RCC 7860 (cell line): ENCODE measurements around the gene MBD1.
A peak's percentile ranks its signal among the peaks of the same experiment; 100 is the strongest.
"Not testable (repeated sequence)": the region's sequence is repeated elsewhere in the genome, so short reads cannot be mapped to it uniquely, and the experiment has no call there.

Experiments used
- DNase-seq: peaks from one replicate; pipeline ENCODE4 v3.0.0-alpha.2; 2015; ENCODE audit warnings: low spot score
- FAIRE-seq: peaks from 2 replicates; lab custom pipeline; 2012; peaks lifted over from hg19 to GRCh38; lab: Jason Lieb, UNC

MBD1 gene

GRCh38 chr18:50297621-50298442, 16.5 kb upstream of the MBD1 start:
- FAIRE-seq (no peak), DNase-seq (no peak)

GRCh38 chr18:50293039-50293438, 11.7 kb upstream of the MBD1 start:
- DNase-seq, result no peak
- no peak for FAIRE-seq

GRCh38 chr18:50289108-50289443, 7.8 kb upstream of the MBD1 start:
- no peak for FAIRE-seq
- DNase-seq, result no peak

GRCh38 chr18:50288348-50289107, 7.2 kb upstream of the MBD1 start:
- DNase-seq, FAIRE-seq: not testable (repeated sequence)

GRCh38 chr18:50287441-50288347, 6.4 kb upstream of the MBD1 start, which contains the start of gene CXXC1:
CXXC1 (minus strand) TSS chr18:50287692; CDS start chr18:50287589, 103 bp downstream.
- DNase-seq (peak; percentile 93), FAIRE-seq (peak; percentile 69)

GRCh38 chr18:50287028-50287440, 5.7 kb upstream of the MBD1 start:
- FAIRE-seq (no peak), DNase-seq (no peak)

GRCh38 chr18:50286391-50287027, 5.2 kb upstream of the MBD1 start:
- peak; percentile 10 for DNase-seq
- FAIRE-seq, result no peak

- DNase-seq (no peak), FAIRE-seq (no peak)
Observed at GRCh38 chr18:50285631-50286321, 4.5 kb upstream of the MBD1 start.

GRCh38 chr18:50285071-50285470, 3.7 kb upstream of the MBD1 start:
- no peak for FAIRE-seq
- DNase-seq, result no peak

GRCh38 chr18:50284255-50284885, 3.0 kb upstream of the MBD1 start:
- peak; percentile 53 for DNase-seq
- no peak for FAIRE-seq

- FAIRE-seq (no peak), DNase-seq (no peak)
Observed at GRCh38 chr18:50283469-50284209, 2.3 kb upstream of the MBD1 start.

GRCh38 chr18:50282521-50283335, 1.4 kb upstream of the MBD1 start:
- FAIRE-seq, result no peak
- DNase-seq, result no peak

GRCh38 chr18:50281972-50282520, 723 bp upstream of the MBD1 start:
- DNase-seq, result no peak
- no peak for FAIRE-seq

- no peak for FAIRE-seq
- DNase-seq, result no peak
Observed at GRCh38 chr18:50280707-50281294, 522 bp downstream of the MBD1 start.

- DNase-seq (no peak), FAIRE-seq (no peak)
Observed at GRCh38 chr18:50279752-50280151, 1.6 kb downstream of the MBD1 start.

GRCh38 chr18:50277942-50278341, 3.4 kb downstream of the MBD1 start:
- DNase-seq, result no peak
- no peak for FAIRE-seq

GRCh38 chr18:50276452-50276851, 4.9 kb downstream of the MBD1 start:
- FAIRE-seq (no peak), DNase-seq (no peak)
